Measurements from ENCODE around the gene C16orf87. TPM values are rescaled to one million over a fixed set of nuclear protein-coding genes. Genes with fewer than 3 reads are reported as not detected.

Gene C16orf87
- total RNA-seq, 4 donors from 2014 or later, result 7.9 to 13.5 (median 10.6) TPM

DNA sequence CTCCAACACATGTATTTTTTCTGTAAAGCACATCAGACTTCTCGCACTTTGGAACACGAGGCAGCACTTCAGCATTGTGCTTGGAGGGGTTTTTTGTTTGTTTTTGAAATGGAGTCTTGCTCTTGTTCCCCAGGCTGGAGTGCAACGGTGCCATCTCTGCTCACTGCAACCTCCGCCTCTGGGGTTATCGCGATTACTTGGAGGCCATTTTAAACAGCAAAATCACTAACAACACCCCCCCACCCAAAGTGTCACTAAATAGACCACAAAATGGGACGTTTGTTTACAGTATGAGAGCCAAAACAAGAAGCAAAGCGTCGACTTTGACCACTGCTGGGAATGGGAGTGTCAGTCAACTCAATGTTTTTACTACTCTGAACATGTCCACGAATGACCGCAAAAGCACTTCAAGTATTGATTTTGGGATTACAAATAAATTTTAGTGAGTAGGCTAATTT, 9.0 kb upstream of the C16orf87 start:
- DNase-seq, result no peak

DNA sequence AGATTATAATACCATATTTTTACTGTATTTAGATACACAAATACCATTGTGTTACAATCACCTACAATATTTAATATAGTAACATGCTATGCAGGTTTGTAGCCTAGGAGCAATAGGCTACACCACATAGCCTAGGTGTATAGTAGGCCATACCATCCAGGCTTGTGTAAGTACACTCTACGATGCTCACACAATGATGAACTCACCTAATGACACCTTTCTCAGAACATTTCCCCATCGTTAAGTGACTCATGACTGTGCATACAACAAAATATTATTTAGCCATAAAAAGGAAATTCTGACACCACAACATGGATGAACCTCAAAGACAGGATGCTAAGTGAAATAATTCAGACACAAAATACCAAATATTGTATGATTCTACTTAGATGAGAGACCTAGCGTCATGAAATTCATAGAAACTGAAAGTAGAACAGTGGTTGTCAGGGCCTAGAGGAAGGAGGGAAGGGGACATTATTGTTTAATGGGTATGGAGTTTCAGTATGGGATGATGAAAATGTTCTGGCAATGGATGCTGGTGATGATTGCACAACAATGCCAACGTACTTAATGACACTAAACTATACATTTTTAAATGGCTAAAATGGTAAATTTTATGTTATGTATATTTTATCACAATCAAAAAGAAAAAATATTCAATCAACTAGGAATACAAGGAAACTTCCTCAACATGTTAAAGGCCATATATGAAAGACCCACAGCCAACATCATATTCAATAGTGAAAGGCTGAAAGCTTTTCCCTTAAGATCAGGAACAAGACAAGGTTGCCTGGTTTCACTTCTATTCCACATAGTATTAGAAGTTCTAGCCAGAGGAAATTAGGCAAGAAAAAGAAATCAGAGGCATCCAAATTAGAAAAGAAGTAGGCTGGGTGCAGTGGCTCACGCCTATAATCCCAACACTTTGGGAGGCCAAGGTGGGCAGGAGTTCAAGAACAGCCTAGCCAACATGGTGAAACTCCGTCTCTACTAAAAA, 5.9 kb upstream of the C16orf87 start:
- no peak for DNase-seq
- no peak for TF ChIP-seq POLR2A (IDR thresholded peaks at IDR 0.05)
- TF ChIP-seq, protein P1, sequence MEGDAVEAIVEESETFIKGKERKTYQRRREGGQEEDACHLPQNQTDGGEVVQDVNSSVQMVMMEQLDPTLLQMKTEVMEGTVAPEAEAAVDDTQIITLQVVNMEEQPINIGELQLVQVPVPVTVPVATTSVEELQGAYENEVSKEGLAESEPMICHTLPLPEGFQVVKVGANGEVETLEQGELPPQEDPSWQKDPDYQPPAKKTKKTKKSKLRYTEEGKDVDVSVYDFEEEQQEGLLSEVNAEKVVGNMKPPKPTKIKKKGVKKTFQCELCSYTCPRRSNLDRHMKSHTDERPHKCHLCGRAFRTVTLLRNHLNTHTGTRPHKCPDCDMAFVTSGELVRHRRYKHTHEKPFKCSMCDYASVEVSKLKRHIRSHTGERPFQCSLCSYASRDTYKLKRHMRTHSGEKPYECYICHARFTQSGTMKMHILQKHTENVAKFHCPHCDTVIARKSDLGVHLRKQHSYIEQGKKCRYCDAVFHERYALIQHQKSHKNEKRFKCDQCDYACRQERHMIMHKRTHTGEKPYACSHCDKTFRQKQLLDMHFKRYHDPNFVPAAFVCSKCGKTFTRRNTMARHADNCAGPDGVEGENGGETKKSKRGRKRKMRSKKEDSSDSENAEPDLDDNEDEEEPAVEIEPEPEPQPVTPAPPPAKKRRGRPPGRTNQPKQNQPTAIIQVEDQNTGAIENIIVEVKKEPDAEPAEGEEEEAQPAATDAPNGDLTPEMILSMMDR (IDR thresholded peaks at IDR 0.05), result no peak
- Histone ChIP-seq H3K27me3 (no peaks in the 10 kb centered on the region), H3K27ac (no peak overlapping the region), H3K4me1 (peaks cover 0 to 10% (median 0%) of the 10 kb centered on the region in 4 donors), H3K9me3 (no peaks in the 10 kb centered on the region), H3K4me3 (no peak overlapping the region), H3K36me3 (no peaks in the 10 kb centered on the region)

More for the DNA sequence above, 9.0 kb upstream of the C16orf87 start:
- H3K4me1 ChIP-seq, result no peaks in the 10 kb centered on the region
- no peaks in the 10 kb centered on the region for H3K9me3 ChIP-seq
- no peak overlapping the region for H3K27ac ChIP-seq
- H3K27me3 ChIP-seq, result no peaks in the 10 kb centered on the region
- no peak for TF ChIP-seq POLR2A (IDR thresholded peaks at IDR 0.05)
- TF ChIP-seq, protein P1 (IDR thresholded peaks at IDR 0.05), result no peak
- H3K36me3 ChIP-seq, result no peaks in the 10 kb centered on the region
- H3K4me3 ChIP-seq, result no peak overlapping the region

DNA sequence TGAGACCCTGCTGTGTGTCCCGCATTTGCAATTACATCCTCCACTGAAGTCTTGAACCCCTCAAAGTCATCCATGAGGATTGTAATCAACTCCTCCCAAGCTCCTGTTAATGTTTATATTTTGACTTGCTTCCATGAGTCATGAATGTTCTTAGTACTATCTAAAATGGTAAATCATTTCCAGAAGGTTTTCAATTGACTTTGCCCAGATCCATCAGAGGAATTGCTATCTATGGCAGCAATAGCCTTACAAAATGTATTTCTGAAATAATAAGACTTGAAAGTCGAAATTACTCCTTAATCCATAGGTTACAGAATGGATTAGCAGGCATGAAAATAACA, 2.5 kb upstream of the C16orf87 start:
- H3K27me3 ChIP-seq, result no peaks in the 10 kb centered on the region
- H3K9me3 ChIP-seq, result no peaks in the 10 kb centered on the region

GRCh38 chr16:46832757-46833459, 1.9 kb upstream of the C16orf87 start:
- no peaks in the 10 kb centered on the region for H3K9me3 ChIP-seq
- TF ChIP-seq, protein P1 (IDR thresholded peaks at IDR 0.05), result no peak
- peak overlapping the region in 1 of 4 donors; percentile 44 for H3K27ac ChIP-seq
- H3K27me3 ChIP-seq, result no peaks in the 10 kb centered on the region
- H3K36me3 ChIP-seq, result no peaks in the 10 kb centered on the region
- no peak for DNase-seq
- H3K4me1 ChIP-seq, result peaks cover 0 to 14% (median 0%) of the 10 kb centered on the region in 4 donors
- H3K4me3 ChIP-seq, result no peak overlapping the region

More for the DNA sequence above, 2.5 kb upstream of the C16orf87 start:
- Histone ChIP-seq H3K4me3 (no peak overlapping the region), H3K4me1 (peaks cover 0 to 14% (median 0%) of the 10 kb centered on the region in 4 donors), H3K36me3 (no peaks in the 10 kb centered on the region), H3K27ac (peak overlapping the region in 1 of 4 donors; percentile 44)
- DNase-seq, result no peak
- TF ChIP-seq, protein P1 (IDR thresholded peaks at IDR 0.05), result no peak
- TF ChIP-seq POLR2A (IDR thresholded peaks at IDR 0.05), result no peak

DNA sequence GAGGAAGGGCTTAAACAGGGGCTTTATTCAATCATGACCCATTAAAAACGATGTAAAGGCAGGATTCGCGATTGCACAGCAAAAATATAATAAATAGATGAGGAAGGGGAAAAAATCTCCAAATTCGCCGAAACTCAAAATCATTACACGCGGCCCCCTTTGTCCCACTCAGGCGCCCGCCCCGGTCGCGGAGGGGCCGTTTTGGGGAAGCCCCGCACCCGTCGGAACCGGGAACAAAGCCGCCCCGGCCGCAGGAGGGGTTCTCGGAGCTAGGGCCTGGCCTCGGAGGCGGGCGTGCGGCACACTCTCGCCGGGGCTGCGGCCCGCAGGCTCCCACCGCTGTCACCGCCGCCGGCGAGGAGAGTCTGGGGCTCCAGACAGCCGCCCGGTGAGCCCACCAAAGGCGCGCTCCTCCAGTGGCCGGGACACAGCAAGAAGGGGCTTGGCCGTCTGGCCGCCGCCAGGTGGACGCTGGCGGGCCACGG, 521 bp downstream of the C16orf87 start:
- Histone ChIP-seq H3K4me3 (peak overlapping the region; percentile 80 to 99 (median 95)), H3K9me3 (no peaks in the 10 kb centered on the region), H3K4me1 (peaks cover 0 to 14% (median 0%) of the 10 kb centered on the region in 4 donors), H3K27me3 (no peaks in the 10 kb centered on the region), H3K36me3 (no peaks in the 10 kb centered on the region), H3K27ac (peak overlapping the region; percentile 88 to 98 (median 92))
- peak in 2 of 3 donors; percentile 47 to 67 for DNase-seq
- no peak for TF ChIP-seq POLR2A (IDR thresholded peaks at IDR 0.05)
- TF ChIP-seq, protein P1 (IDR thresholded peaks at IDR 0.05), result no peak
